HepG2 (cell line): ENCODE measurements around the gene LINGO3. TPM values are rescaled to one million over a fixed set of nuclear protein-coding genes. Genes with fewer than 3 reads are reported as not detected.

Experiments
- GABPB1 ChIP-seq: IDR thresholded peaks from 2 replicates; pipeline ENCODE4 v1.6.1; 2016; ENCODE audit warnings: mild to moderate bottlenecking, missing genetic modification reagents, moderate library complexity, missing compliant biosample characterization
- HDAC1 ChIP-seq: sonication (generic); formaldehyde crosslinking; IDR thresholded peaks from 2 replicates; pipeline ENCODE4 v1.5.1; 2020; ENCODE audit warnings: mild to moderate bottlenecking, missing genetic modification reagents
- KDM5B ChIP-seq: sonication (generic); formaldehyde crosslinking; IDR thresholded peaks from 2 replicates; pipeline ENCODE4 v1.4.0; 2020; ENCODE audit warnings: missing genetic modification reagents, mild to moderate bottlenecking, borderline replicate concordance
- KLF13 ChIP-seq: sonication (generic); formaldehyde crosslinking; IDR thresholded peaks from 2 replicates; pipeline ENCODE4 v1.4.0; 2020; ENCODE audit warnings: mild to moderate bottlenecking, missing genetic modification reagents
- POLR2A ChIP-seq, 2 experiments: IDR thresholded peaks; 2 replicates each; pipeline ENCODE4 v1.6.1; 2011; ENCODE audit warnings: low read depth in 2 of 2, low read length in 2 of 2, mild to moderate bottlenecking in 1 of 2, moderate library complexity in 1 of 2; ENCODE audit not compliant: insufficient read depth in 1 of 2
- YY1 ChIP-seq: IDR thresholded peaks from 2 replicates; pipeline ENCODE4 v1.6.1; 2011; ENCODE audit warnings: low read length, low read depth, moderate library complexity, mild to moderate bottlenecking; ENCODE audit not compliant: insufficient read depth, insufficient replicate concordance
- ZBTB26 ChIP-seq: IDR thresholded peaks from 2 replicates; pipeline ENCODE4 v1.6.1; 2016; ENCODE audit warnings: missing compliant biosample characterization, missing genetic modification reagents, borderline replicate concordance
- ZNF354B ChIP-seq: sonication (generic); formaldehyde crosslinking; IDR thresholded peaks from 2 replicates; pipeline ENCODE4 v1.8.0; 2022; ENCODE audit warnings: mild to moderate bottlenecking, missing genetic modification reagents
- ZNF746 ChIP-seq: sonication (generic); formaldehyde crosslinking; IDR thresholded peaks from 2 replicates; pipeline ENCODE4 v1.8.0; 2022; ENCODE audit warnings: mild to moderate bottlenecking, missing genetic modification reagents
- ZNF784 ChIP-seq: sonication (generic); formaldehyde crosslinking; IDR thresholded peaks from 2 replicates; pipeline ENCODE4 v1.5.1; 2020; ENCODE audit warnings: missing genetic modification reagents, mild to moderate bottlenecking, borderline replicate concordance
- ZNF891 ChIP-seq: sonication (generic); formaldehyde crosslinking; IDR thresholded peaks from 2 replicates; pipeline ENCODE4 v1.5.0; 2020; ENCODE audit warnings: mild to moderate bottlenecking, missing genetic modification reagents
- polyA plus RNA-seq, 8 experiments: library from polyadenylated mRNA; depleted of rRNA in 3 of 8; stranded (reverse) in 7 of 8; unstranded in 1 of 8; fragments of >200 nt; fragmentation: Illumina TruSeq in 4 of 8; extraction: Trizol in 4 of 8; gene quantifications; 2 replicates each; pipeline versions ENCODE4 v1.2.1 to v1.2.3, GENCODE V29; 2011 to 2016; ENCODE audit warnings: low read depth in 4 of 8, missing spikeins in 1 of 8, mixed read lengths in 1 of 8; ENCODE audit not compliant: insufficient read depth in 1 of 8
- total RNA-seq, 5 experiments: library from RNA; depleted of rRNA; stranded (reverse); fragments of >200 nt; fragmentation: Illumina TruSeq; extraction: Trizol; gene quantifications; 2 replicates each; pipeline ENCODE4 v1.2.3, GENCODE V29; 2016; ENCODE audit warnings: low read depth in 1 of 5
- TF ChIP-seq, protein P1 (sequence below): IDR thresholded peaks from 2 replicates; pipeline ENCODE4 v1.6.1; 2016; ENCODE audit warnings: low read depth, missing genetic modification reagents, missing compliant biosample characterization
- TF ChIP-seq, protein P2 (sequence below): sonication (generic); formaldehyde crosslinking; IDR thresholded peaks from 2 replicates; pipeline ENCODE4 v1.4.0; 2020; ENCODE audit warnings: missing genetic modification reagents
- TF ChIP-seq, protein P3 (sequence below): sonication (generic); formaldehyde crosslinking; IDR thresholded peaks from 2 replicates; pipeline ENCODE4 v1.5.0; 2020; ENCODE audit warnings: missing genetic modification reagents

The LINGO3 gene
- total and polyA plus RNA-seq, 2 of the 13 experiments (the other 11 are each of a cell fraction or from before 2014, with no cell fraction given): not detected

DNA sequence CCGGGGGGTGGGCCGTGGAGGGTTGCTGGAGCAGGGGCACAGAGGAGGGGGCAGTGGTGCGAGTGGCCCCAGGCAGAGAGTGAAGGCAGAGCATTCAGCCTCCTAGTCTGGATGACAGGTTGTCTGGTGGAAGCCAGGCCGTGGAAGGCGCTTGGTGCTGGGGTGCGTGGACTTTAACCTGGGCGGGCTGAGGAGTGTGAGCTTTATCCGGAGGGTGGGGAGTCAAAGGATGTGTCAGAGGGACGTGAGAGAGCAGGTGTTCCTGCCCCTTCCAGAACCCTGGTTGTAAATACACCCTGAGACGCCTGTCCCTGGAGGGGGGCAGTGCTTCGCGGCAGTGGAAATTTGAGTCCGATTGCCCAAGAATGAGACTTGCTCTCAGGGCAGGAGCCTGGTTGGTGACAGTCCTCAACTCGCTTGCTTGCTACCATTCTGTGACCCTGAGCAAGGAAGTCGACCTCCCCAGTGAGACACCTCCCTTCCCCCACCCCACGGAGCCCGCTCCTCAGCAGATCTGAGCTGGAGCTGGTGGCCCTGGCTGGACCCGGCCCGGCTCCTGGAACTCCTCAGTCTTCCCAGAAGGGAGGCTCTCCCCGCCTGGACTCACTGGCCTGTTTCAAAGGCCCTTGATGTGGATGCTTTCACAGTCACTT, 22.8 kb upstream of the LINGO3 start (continued):
- peak; percentile 43; the same call in 1 of the 2 replicates for TF ChIP-seq GABPB1
- TF ChIP-seq ZNF354B (CRISPR knock-in tag): no peak
- no peak for TF ChIP-seq ZBTB26
- TF ChIP-seq KLF13 (CRISPR knock-in tag): no peak
- TF ChIP-seq, protein P1, sequence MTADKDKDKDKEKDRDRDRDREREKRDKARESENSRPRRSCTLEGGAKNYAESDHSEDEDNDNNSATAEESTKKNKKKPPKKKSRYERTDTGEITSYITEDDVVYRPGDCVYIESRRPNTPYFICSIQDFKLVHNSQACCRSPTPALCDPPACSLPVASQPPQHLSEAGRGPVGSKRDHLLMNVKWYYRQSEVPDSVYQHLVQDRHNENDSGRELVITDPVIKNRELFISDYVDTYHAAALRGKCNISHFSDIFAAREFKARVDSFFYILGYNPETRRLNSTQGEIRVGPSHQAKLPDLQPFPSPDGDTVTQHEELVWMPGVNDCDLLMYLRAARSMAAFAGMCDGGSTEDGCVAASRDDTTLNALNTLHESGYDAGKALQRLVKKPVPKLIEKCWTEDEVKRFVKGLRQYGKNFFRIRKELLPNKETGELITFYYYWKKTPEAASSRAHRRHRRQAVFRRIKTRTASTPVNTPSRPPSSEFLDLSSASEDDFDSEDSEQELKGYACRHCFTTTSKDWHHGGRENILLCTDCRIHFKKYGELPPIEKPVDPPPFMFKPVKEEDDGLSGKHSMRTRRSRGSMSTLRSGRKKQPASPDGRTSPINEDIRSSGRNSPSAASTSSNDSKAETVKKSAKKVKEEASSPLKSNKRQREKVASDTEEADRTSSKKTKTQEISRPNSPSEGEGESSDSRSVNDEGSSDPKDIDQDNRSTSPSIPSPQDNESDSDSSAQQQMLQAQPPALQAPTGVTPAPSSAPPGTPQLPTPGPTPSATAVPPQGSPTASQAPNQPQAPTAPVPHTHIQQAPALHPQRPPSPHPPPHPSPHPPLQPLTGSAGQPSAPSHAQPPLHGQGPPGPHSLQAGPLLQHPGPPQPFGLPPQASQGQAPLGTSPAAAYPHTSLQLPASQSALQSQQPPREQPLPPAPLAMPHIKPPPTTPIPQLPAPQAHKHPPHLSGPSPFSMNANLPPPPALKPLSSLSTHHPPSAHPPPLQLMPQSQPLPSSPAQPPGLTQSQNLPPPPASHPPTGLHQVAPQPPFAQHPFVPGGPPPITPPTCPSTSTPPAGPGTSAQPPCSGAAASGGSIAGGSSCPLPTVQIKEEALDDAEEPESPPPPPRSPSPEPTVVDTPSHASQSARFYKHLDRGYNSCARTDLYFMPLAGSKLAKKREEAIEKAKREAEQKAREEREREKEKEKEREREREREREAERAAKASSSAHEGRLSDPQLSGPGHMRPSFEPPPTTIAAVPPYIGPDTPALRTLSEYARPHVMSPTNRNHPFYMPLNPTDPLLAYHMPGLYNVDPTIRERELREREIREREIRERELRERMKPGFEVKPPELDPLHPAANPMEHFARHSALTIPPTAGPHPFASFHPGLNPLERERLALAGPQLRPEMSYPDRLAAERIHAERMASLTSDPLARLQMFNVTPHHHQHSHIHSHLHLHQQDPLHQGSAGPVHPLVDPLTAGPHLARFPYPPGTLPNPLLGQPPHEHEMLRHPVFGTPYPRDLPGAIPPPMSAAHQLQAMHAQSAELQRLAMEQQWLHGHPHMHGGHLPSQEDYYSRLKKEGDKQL (CRISPR knock-in tag): no peak
- no peak for TF ChIP-seq YY1
- TF ChIP-seq, protein P2, sequence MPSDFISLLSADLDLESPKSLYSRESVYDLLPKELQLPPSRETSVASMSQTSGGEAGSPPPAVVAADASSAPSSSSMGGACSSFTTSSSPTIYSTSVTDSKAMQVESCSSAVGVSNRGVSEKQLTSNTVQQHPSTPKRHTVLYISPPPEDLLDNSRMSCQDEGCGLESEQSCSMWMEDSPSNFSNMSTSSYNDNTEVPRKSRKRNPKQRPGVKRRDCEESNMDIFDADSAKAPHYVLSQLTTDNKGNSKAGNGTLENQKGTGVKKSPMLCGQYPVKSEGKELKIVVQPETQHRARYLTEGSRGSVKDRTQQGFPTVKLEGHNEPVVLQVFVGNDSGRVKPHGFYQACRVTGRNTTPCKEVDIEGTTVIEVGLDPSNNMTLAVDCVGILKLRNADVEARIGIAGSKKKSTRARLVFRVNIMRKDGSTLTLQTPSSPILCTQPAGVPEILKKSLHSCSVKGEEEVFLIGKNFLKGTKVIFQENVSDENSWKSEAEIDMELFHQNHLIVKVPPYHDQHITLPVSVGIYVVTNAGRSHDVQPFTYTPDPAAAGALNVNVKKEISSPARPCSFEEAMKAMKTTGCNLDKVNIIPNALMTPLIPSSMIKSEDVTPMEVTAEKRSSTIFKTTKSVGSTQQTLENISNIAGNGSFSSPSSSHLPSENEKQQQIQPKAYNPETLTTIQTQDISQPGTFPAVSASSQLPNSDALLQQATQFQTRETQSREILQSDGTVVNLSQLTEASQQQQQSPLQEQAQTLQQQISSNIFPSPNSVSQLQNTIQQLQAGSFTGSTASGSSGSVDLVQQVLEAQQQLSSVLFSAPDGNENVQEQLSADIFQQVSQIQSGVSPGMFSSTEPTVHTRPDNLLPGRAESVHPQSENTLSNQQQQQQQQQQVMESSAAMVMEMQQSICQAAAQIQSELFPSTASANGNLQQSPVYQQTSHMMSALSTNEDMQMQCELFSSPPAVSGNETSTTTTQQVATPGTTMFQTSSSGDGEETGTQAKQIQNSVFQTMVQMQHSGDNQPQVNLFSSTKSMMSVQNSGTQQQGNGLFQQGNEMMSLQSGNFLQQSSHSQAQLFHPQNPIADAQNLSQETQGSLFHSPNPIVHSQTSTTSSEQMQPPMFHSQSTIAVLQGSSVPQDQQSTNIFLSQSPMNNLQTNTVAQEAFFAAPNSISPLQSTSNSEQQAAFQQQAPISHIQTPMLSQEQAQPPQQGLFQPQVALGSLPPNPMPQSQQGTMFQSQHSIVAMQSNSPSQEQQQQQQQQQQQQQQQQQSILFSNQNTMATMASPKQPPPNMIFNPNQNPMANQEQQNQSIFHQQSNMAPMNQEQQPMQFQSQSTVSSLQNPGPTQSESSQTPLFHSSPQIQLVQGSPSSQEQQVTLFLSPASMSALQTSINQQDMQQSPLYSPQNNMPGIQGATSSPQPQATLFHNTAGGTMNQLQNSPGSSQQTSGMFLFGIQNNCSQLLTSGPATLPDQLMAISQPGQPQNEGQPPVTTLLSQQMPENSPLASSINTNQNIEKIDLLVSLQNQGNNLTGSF (CRISPR knock-in tag): no peak
- 0 out of 2 replicates have a peak, but pooled peaks have one; percentile 16 for TF ChIP-seq ZNF891
- TF ChIP-seq HDAC1 (CRISPR knock-in tag): peak; percentile 57; the same call in 1 of the 2 replicates
- peak; percentile 92 for TF ChIP-seq ZNF746 (CRISPR knock-in tag)
- TF ChIP-seq, protein P3, sequence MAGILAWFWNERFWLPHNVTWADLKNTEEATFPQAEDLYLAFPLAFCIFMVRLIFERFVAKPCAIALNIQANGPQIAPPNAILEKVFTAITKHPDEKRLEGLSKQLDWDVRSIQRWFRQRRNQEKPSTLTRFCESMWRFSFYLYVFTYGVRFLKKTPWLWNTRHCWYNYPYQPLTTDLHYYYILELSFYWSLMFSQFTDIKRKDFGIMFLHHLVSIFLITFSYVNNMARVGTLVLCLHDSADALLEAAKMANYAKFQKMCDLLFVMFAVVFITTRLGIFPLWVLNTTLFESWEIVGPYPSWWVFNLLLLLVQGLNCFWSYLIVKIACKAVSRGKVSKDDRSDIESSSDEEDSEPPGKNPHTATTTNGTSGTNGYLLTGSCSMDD (CRISPR knock-in tag): no peak
- peak in 1 of 2 experiments; percentile 88; a peak in 2 of 4 replicates for TF ChIP-seq POLR2A (IDR thresholded peaks at IDR 0.05; ENCODE audit: insufficient read depth in 1 of 2, low read depth in 2 of 2, low read length in 2 of 2)
- no peak for TF ChIP-seq ZNF784 (CRISPR knock-in tag)
- TF ChIP-seq KDM5B: no peak; the same call in 1 of the 2 replicates
